IPS-18a (cell line): ENCODE measurements around the gene ILKAP.

ENCODE experiments used
- H3K27ac ChIP-seq: one replicate; pipeline ENCODE4 v1.5.1; 2013; ENCODE audit warnings: low read length
- H3K27me3 ChIP-seq: one replicate; pipeline ENCODE4 v1.6.1; 2013; ENCODE audit warnings: mild to moderate bottlenecking, low read length; ENCODE audit not compliant: control insufficient read depth, insufficient read depth
- H3K36me3 ChIP-seq: one replicate; pipeline ENCODE4 v1.6.1; 2013; ENCODE audit warnings: low read depth, low read length; ENCODE audit not compliant: control insufficient read depth
- H3K4me1 ChIP-seq: one replicate; pipeline ENCODE4 v1.6.1; 2013; ENCODE audit warnings: low read depth, low read length; ENCODE audit not compliant: control insufficient read depth
- H3K4me3 ChIP-seq: one replicate; pipeline ENCODE4 v1.5.1; 2013; ENCODE audit warnings: low read length
- H3K9ac ChIP-seq: one replicate; pipeline ENCODE4 v1.6.1; 2013; ENCODE audit warnings: mild to moderate bottlenecking, low read length, moderate library complexity
- H3K9me3 ChIP-seq: one replicate; pipeline ENCODE4 v1.6.1; 2013; ENCODE audit warnings: low read depth, low read length; ENCODE audit not compliant: control insufficient read depth

ILKAP gene

DNA sequence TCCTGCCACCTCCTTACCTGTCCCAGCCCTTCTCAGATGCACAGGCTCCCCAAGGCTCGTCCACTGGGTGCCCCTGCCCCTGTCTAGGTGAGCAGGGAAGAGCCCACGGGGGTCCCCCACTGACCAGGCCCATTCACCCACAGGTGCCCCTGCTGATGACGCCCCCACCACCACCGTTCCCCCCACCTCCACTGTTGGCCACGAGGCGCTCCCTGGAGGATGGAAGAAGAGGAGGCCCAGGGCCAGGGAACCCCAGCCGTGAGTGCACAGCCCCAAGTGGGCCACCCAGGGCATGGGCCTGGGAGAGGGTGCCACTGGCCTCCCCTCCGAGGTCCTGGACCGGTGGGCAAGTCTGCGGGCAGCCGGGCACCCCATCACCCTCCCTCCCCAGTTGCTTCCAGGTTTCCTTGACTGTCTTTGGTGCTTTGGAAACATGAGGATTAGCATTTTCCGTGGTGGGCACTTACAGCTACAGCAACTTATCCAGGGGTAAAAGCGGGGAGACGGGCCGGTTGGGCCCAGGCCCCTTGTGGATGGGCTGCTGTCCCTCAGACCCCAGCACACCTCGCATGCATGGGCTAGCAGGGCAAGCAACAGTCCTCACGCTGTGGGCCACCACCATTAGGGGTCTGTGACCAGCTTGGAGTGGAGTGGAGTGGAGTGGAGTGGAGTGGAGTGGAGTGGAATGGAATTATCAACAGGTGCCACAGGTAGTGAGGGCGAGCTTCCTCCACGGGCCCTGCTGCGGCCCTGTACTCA lies 78.2 kb downstream of the ILKAP start:
- no peak overlapping the region for H3K27ac ChIP-seq
- no peaks in the 10 kb centered on the region for H3K4me1 ChIP-seq
- no peaks in the 10 kb centered on the region for H3K36me3 ChIP-seq
- H3K9ac ChIP-seq: no peak overlapping the region
- H3K4me3 ChIP-seq: no peak overlapping the region
- no peaks in the 10 kb centered on the region for H3K27me3 ChIP-seq
- H3K9me3 ChIP-seq: no peaks in the 10 kb centered on the region

DNA sequence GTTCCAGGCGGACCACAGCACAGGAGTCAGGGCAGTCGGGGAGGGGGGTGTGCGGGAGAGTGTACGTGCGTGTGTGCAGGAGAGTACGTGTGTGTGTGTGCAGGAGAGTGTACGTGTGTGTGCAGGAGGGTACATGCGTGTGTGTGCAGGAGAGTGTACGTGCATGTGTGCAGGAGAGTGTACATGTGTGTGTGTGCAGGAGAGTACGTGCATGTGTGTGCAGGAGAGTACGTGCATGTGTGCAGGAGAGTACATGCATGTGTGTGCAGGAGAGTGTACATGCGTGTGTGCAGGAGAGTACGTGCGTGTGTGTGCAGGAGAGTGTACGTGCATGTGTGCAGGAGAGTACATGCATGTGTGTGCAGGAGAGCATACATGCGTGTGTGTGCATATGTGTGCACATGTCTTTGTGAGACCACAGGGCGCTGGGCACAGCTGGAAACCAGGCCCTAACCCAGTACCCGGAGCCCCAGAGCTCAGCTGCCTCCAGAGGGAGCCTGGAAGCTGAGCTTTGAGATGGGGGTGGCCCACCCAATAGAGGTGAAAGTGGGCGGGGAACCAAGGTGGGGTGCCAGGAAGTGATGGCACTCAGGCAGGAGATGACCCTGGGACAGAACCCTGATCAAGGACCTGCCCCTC lies 78.9 kb downstream of the ILKAP start:
- Histone ChIP-seq H3K27me3 (no peaks in the 10 kb centered on the region), H3K36me3 (no peaks in the 10 kb centered on the region), H3K9me3 (no peaks in the 10 kb centered on the region), H3K4me3 (no peak overlapping the region), H3K27ac (no peak overlapping the region), H3K4me1 (no peaks in the 10 kb centered on the region), H3K9ac (no peak overlapping the region)

DNA sequence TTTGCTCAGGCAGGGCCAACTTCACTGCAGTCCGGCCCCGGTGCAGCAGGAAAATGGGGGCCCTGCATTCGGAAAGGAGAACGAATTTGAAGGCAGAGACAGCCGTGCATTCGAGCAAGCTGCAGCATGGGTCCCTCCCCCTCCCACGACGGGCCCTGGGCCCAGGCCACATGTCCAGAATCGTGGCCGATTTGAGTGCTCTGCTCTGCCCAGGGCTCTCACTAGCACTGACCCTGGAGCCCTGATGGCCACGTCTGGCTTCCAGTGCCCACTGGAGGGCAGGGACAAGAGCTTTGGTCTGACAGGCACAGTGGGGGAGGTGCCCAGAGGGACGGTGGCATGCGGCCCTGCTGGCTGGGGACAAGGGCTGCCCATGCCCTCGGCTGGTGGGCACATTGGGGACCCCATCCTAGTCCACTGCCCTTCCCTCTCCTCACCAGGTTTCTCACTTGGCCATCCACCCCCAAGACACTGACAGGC lies 79.5 kb downstream of the ILKAP start:
- Histone ChIP-seq H3K27me3 (no peaks in the 10 kb centered on the region), H3K36me3 (no peaks in the 10 kb centered on the region), H3K9ac (no peak overlapping the region), H3K27ac (no peak overlapping the region), H3K4me1 (no peaks in the 10 kb centered on the region), H3K9me3 (no peaks in the 10 kb centered on the region), H3K4me3 (no peak overlapping the region)

DNA sequence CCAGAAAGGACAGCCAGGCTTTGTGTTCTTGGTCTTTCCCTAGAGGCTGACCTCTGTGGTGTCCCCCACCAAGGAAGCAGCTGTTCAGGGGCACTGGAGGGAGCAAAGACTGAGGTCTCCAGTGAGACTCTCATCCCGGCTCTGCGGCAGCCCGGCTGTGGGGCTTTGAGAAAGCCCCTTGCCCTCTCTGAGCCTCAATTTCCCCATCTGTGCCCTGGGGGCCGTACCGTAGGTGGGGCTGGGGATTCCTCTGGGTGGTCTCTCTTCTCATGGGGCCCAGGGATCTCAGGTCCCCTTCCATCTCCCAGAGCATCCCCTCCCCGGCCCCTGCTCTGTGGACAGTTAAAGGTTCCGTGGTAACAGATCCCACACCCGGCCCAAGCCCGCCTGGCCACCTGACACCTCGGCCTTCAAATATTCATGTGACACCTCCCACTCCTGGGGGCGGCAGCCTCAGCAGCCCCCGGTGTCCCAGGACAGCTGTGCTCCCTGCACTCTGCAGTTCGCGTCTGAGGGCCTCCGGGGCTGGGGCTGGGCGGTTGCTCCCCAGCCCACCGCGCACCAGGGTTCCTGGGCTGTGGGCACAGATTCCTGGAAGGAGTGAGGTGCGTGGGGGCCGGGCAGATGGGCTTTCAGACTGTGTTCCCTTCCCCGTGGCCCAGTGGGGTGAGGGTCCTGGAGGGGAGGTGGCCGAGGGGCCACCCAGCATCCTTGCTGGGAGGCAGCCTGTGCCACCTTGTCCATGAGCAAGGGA lies 80.1 kb downstream of the ILKAP start:
- Histone ChIP-seq H3K4me3 (no peak overlapping the region), H3K9ac (no peak overlapping the region), H3K9me3 (no peaks in the 10 kb centered on the region), H3K27ac (no peak overlapping the region), H3K27me3 (no peaks in the 10 kb centered on the region), H3K36me3 (no peaks in the 10 kb centered on the region), H3K4me1 (no peaks in the 10 kb centered on the region)

- H3K36me3 ChIP-seq: no peaks in the 10 kb centered on the region
- H3K27me3 ChIP-seq: no peaks in the 10 kb centered on the region
- H3K27ac ChIP-seq: no peak overlapping the region
- no peak overlapping the region for H3K9ac ChIP-seq
- no peak overlapping the region for H3K4me3 ChIP-seq
- H3K9me3 ChIP-seq: no peaks in the 10 kb centered on the region
- H3K4me1 ChIP-seq: no peaks in the 10 kb centered on the region
These were observed 80.9 kb downstream of the ILKAP start for GRCh38 chr2:238122287-238123217.

GRCh38 chr2:238121511-238122286 lies 81.8 kb downstream of the ILKAP start:
- Histone ChIP-seq H3K4me1 (no peaks in the 10 kb centered on the region), H3K36me3 (no peaks in the 10 kb centered on the region), H3K27me3 (no peaks in the 10 kb centered on the region), H3K4me3 (no peak overlapping the region), H3K9me3 (no peaks in the 10 kb centered on the region), H3K9ac (no peak overlapping the region), H3K27ac (no peak overlapping the region)

DNA sequence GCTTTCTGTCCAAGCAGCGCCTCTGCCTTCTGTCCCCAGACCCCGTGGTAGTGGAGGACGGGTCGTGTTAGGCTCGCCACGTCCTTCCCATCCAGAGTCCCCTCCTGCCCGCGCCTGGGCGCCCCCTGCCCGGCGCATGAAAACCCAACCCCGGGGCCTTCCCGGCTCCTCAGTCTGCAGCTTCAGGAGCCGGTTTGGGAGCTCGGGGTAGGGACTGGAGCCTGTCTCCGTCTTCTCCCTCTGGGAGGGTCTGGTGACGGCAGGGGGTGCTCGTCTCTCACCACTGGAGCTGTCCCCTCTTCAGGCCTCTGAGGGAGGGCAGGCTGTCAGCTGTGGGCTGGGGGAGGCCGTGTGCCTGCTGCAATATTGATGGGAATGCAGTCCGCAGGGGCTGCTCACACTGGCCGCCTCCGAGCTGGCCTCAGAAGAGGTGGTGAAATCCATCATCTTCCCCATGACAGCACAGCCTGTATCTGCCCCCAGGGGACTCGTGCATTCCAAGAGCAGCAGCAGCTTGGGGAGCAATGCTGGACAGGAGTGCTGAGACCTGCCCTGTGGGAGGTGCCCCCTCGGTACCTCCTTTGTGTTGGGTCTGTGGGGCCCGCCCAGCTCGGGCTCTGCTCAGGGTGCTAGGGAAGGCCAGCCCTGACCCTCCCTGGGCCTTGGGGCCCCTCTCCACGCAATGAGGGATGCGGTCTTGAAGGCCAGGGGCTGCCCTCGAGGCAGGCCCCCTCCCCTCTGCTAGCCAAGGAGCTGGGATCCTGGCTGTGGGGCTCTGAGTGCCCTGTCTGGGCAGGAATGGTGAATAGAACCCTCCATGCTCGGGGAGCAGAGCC lies 82.8 kb downstream of the ILKAP start:
- H3K27me3 ChIP-seq: no peaks in the 10 kb centered on the region
- H3K27ac ChIP-seq: no peak overlapping the region
- no peaks in the 10 kb centered on the region for H3K4me1 ChIP-seq
- no peak overlapping the region for H3K4me3 ChIP-seq
- no peaks in the 10 kb centered on the region for H3K9me3 ChIP-seq
- H3K36me3 ChIP-seq: no peaks in the 10 kb centered on the region
- H3K9ac ChIP-seq: no peak overlapping the region
